Spleen (tissue), 11 donors: ENCODE measurements around the gene EVC2. TPM values are rescaled to one million over a fixed set of nuclear protein-coding genes. Genes with fewer than 3 reads are reported as not detected.

ENCODE experiments used
- DNase-seq: peaks from one replicate; pipeline ENCODE4 v3.0.0-alpha.2; 2020
- H3K27ac ChIP-seq, 8 donors: fragments of 200-600 bp; sonication (generic) in 7 of 8; 1 replicate in 4 of 8; 2 replicates in 4 of 8; pipeline versions ENCODE4 v1.5.0 to v1.8.0; 2016 to 2021; ENCODE audit warnings: inconsistent platforms in 4 of 8, mild to moderate bottlenecking in 4 of 8, moderate library complexity in 1 of 8
- H3K27me3 ChIP-seq, 7 donors: fragments of 200-600 bp; sonication (generic) in 6 of 7; replicated peaks in 1 of 7; 1 replicate in 4 of 7; 2 replicates in 3 of 7; pipeline versions ENCODE4 v1.5.0 to v1.8.0; 2016 to 2021; ENCODE audit warnings: inconsistent platforms in 3 of 7, mild to moderate bottlenecking in 1 of 7
- H3K36me3 ChIP-seq, 6 donors: fragments of 200-600 bp; sonication (generic) in 5 of 6; 1 replicate in 4 of 6; 2 replicates in 2 of 6; pipeline versions ENCODE4 v1.5.0 to v1.8.0; 2016 to 2021; ENCODE audit warnings: inconsistent platforms in 2 of 6
- H3K4me1 ChIP-seq, 6 donors: fragments of 200-600 bp; sonication (generic) in 5 of 6; 1 replicate in 3 of 6; 2 replicates in 3 of 6; pipeline versions ENCODE4 v1.5.0 to v1.8.0; 2016 to 2021; ENCODE audit warnings: inconsistent platforms in 3 of 6
- H3K4me3 ChIP-seq, 8 donors: fragments of 200-600 bp; sonication (generic) in 7 of 8; 1 replicate in 4 of 8; 2 replicates in 4 of 8; pipeline versions ENCODE4 v1.5.0 to v1.8.0; 2016 to 2021; ENCODE audit warnings: inconsistent platforms in 4 of 8, mild to moderate bottlenecking in 4 of 8, moderate library complexity in 2 of 8
- H3K9me3 ChIP-seq, 8 donors: fragments of 200-600 bp; sonication (generic) in 7 of 8; 1 replicate in 4 of 8; 2 replicates in 4 of 8; pipeline versions ENCODE4 v1.5.0 to v1.8.0; 2016 to 2021; ENCODE audit warnings: inconsistent platforms in 4 of 8
- POLR2A ChIP-seq, 3 donors: fragments of 450-650 bp; IDR thresholded peaks; one replicate each; pipeline ENCODE4 v1.5.1; 2017; ENCODE audit warnings: antibody characterized with exemption in 3 of 3, mild to moderate bottlenecking in 1 of 3
- POLR2AphosphoS5 ChIP-seq, 3 donors: sonication (generic); formaldehyde crosslinking; IDR thresholded peaks; one replicate each; pipeline ENCODE4 v1.5.1; 2017; ENCODE audit warnings: antibody characterized with exemption in 3 of 3
- WGBS, 5 donors: extraction: QIAGEN DNeasy Blood & Tissue Kit in 3 of 5; methylation state at CpG; one replicate each; pipeline versions ENCODE4 v1.1.5 to v1.1.7; 2013 to 2018; 5-methylcytosine and 5-hydroxymethylcytosine counted together
- intact Hi-C: fragments of 100-400 bp; cut with DNase I; formaldehyde crosslinking; loops from one replicate; pipeline ENCODE4 v1.15.0; 2023; ENCODE audit warnings: low total_unique reads
- polyA plus RNA-seq, 3 donors: library from polyadenylated mRNA; stranded (reverse); fragments of 200-250 nt; gene quantifications; one replicate each; pipeline ENCODE4 v1.2.1, GENCODE V29; 2013
- total RNA-seq, 7 donors: library from RNA; depleted of rRNA in 3 of 7; stranded (reverse); fragments of >200 nt in 3 of 7; fragmentation: NEBNext Ultra II Directional in 4 of 7; extraction: Animal tissue kit (Norgen Biotek cat#: 25700) in 4 of 7; gene quantifications; one replicate each; pipeline versions ENCODE4 v1.1.0 to v1.2.1, GENCODE V29; 2016 to 2021
- TF ChIP-seq, protein P1 (sequence below), 11 experiments: fragments of 200-600 bp in 7 of 11; fragments of 450-650 bp in 4 of 11; sonication (generic) in 4 of 11; IDR thresholded peaks in 8 of 11; conservative IDR thresholded peaks in 3 of 11; 1 replicate in 7 of 11; 2 replicates in 4 of 11; pipeline versions ENCODE4 v1.4.0 to v1.8.0; 2016 to 2021; ENCODE audit warnings: antibody characterized with exemption in 11 of 11, inconsistent platforms in 4 of 11, mild to moderate bottlenecking in 1 of 11
- donor health status: healthy with polysubstance abuse.
- donor health status: DM: no; HTN: no; CAD: no; lungs with moderate emphysema.
- donor health status: DM: no; HTN: no; CAD: no.
- donor health status: Bipolar disorder and iron deficiency.
- donor health status: healthy.
- donor health status: DM: no; HTN: no; CAD: no.
- donor health status: DM: yes; HTN: yes; CAD: no.

Gene EVC2
- total and polyA plus RNA-seq, 10 donors: 0.30 to 4.4 (median 2.6) TPM

DNA sequence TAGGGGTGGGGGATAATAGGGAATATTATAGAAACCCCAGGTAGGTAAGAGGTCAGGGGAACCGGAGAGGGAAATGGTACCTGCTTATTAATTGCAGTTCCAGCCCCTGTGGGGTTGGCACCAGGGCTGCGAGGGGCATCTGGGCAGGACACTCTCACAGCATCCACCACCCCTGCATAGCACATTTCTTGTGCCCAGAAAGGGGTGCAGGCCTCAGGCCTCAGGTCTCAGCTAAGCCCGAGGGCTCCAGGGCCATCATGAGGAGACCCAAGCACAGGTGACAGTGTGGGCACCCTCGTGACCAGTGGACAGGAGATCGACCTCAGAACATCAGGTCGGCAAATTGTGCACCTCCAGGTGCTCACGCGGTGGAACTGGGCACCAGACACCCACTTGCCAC is 164.7 kb downstream of the EVC2 start:
- intact Hi-C loops: no loop called here
- no peaks in the 10 kb centered on the region for H3K27me3 ChIP-seq
- WGBS, 5 donors: 85 to 92% (median 90%) methylated on average over 7 to 8 of the region's 8 CpGs
- H3K36me3 ChIP-seq: no peaks in the 10 kb centered on the region
- DNase-seq: no peak
- no peak overlapping the region for H3K4me3 ChIP-seq
- H3K27ac ChIP-seq: no peak overlapping the region
- H3K4me1 ChIP-seq: no peaks in the 10 kb centered on the region
- H3K9me3 ChIP-seq: peaks cover 0 to 19% (median 14%) of the 10 kb centered on the region in 8 donors
- TF ChIP-seq POLR2AphosphoS5 (IDR thresholded peaks at IDR 0.05): no peak
- TF ChIP-seq, protein P1, sequence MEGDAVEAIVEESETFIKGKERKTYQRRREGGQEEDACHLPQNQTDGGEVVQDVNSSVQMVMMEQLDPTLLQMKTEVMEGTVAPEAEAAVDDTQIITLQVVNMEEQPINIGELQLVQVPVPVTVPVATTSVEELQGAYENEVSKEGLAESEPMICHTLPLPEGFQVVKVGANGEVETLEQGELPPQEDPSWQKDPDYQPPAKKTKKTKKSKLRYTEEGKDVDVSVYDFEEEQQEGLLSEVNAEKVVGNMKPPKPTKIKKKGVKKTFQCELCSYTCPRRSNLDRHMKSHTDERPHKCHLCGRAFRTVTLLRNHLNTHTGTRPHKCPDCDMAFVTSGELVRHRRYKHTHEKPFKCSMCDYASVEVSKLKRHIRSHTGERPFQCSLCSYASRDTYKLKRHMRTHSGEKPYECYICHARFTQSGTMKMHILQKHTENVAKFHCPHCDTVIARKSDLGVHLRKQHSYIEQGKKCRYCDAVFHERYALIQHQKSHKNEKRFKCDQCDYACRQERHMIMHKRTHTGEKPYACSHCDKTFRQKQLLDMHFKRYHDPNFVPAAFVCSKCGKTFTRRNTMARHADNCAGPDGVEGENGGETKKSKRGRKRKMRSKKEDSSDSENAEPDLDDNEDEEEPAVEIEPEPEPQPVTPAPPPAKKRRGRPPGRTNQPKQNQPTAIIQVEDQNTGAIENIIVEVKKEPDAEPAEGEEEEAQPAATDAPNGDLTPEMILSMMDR (IDR thresholded peaks at IDR 0.05 in 8 of 11, conservative IDR thresholded peaks at IDR 0.05 in 3 of 11): no peak

GRCh38 chr4:5541169-5541568 is 167.2 kb downstream of the EVC2 start:
- H3K27me3 ChIP-seq: no peaks in the 10 kb centered on the region
- H3K4me3 ChIP-seq: no peak overlapping the region
- DNase-seq: no peak
- TF ChIP-seq POLR2AphosphoS5 (IDR thresholded peaks at IDR 0.05): no peak
- TF ChIP-seq, protein P1 (IDR thresholded peaks at IDR 0.05 in 8 of 11, conservative IDR thresholded peaks at IDR 0.05 in 3 of 11): no peak
- TF ChIP-seq POLR2A (IDR thresholded peaks at IDR 0.05): no peak
- WGBS, 5 donors: 85 to 92% (median 89%) methylated on average over 10 of the region's 10 CpGs
- H3K27ac ChIP-seq: no peak overlapping the region
- intact Hi-C loops: no loop called here
- H3K9me3 ChIP-seq: peaks cover 0 to 1% (median 0%) of the 10 kb centered on the region in 8 donors
- H3K36me3 ChIP-seq: no peaks in the 10 kb centered on the region
- H3K4me1 ChIP-seq: no peaks in the 10 kb centered on the region

GRCh38 chr4:5539584-5539983 is 168.8 kb downstream of the EVC2 start:
- H3K27ac ChIP-seq: no peak overlapping the region
- no peak for DNase-seq
- TF ChIP-seq, protein P1 (IDR thresholded peaks at IDR 0.05 in 8 of 11, conservative IDR thresholded peaks at IDR 0.05 in 3 of 11): no peak
- TF ChIP-seq POLR2AphosphoS5 (IDR thresholded peaks at IDR 0.05) (no peak), POLR2A (IDR thresholded peaks at IDR 0.05) (no peak)
- WGBS, 5 donors: 89 to 93% (median 91%) methylated on average over 2 of the region's 2 CpGs
- no peaks in the 10 kb centered on the region for H3K36me3 ChIP-seq
- H3K27me3 ChIP-seq: no peaks in the 10 kb centered on the region
- peaks cover 0 to 15% (median 13%) of the 10 kb centered on the region in 8 donors for H3K9me3 ChIP-seq
- H3K4me1 ChIP-seq: no peaks in the 10 kb centered on the region
- intact Hi-C loops: no loop called here
- no peak overlapping the region for H3K4me3 ChIP-seq

DNA sequence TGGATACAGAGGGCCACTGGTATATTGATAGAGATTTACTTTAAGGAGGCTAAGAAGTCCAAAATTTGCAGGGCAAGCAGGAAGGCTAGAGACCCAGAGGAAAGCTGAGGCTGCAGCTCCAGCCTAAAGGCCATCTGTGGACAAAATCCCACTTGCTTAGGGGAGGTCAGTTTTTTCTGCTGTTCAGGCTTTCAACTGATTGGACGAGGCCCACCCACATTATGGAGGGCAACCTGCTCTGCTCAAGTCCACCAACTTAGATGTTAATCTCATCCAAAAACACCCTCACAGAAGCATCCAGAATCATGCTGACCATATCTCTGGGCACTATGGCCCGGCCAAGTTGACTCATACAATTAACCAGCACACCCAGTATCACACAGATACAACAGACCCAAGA is 176.3 kb downstream of the EVC2 start:
- Histone ChIP-seq H3K36me3 (no peaks in the 10 kb centered on the region), H3K27me3 (no peaks in the 10 kb centered on the region), H3K4me1 (no peaks in the 10 kb centered on the region), H3K9me3 (peaks cover 0 to 15% (median 13%) of the 10 kb centered on the region in 8 donors), H3K27ac (no peak overlapping the region), H3K4me3 (no peak overlapping the region)
- intact Hi-C loops: no loop called here
- DNase-seq: no peak
- TF ChIP-seq, protein P1 (IDR thresholded peaks at IDR 0.05 in 8 of 11, conservative IDR thresholded peaks at IDR 0.05 in 3 of 11): no peak
- TF ChIP-seq POLR2AphosphoS5 (IDR thresholded peaks at IDR 0.05): no peak
- TF ChIP-seq POLR2A (IDR thresholded peaks at IDR 0.05): no peak
- WGBS, 5 donors: 73 to 90% (median 85%) methylated on average over 2 of the region's 2 CpGs
